Hematopoietic multipotent progenitor cell (in vitro differentiated cells): ENCODE data around the gene CDK9. TPM values are rescaled to one million over a fixed set of nuclear protein-coding genes. Genes with fewer than 3 reads are reported as not detected.
A peak's percentile ranks its signal among the peaks of the same experiment; 100 is the strongest.

Experiments used
- DNase-seq, 3 donors: peaks; one replicate each; pipeline ENCODE4 v3.0.0-alpha.2; 2011 to 2015; ENCODE audit warnings: low read depth in 2 of 3, low spot score in 2 of 3
- total RNA-seq: library from RNA; depleted of rRNA; stranded (reverse); fragments of >200 nt; gene quantifications from one replicate; pipeline ENCODE4 v1.2.3, GENCODE V29; 2012

Gene CDK9
- total RNA-seq, 1 donor, result 208 TPM

DNA sequence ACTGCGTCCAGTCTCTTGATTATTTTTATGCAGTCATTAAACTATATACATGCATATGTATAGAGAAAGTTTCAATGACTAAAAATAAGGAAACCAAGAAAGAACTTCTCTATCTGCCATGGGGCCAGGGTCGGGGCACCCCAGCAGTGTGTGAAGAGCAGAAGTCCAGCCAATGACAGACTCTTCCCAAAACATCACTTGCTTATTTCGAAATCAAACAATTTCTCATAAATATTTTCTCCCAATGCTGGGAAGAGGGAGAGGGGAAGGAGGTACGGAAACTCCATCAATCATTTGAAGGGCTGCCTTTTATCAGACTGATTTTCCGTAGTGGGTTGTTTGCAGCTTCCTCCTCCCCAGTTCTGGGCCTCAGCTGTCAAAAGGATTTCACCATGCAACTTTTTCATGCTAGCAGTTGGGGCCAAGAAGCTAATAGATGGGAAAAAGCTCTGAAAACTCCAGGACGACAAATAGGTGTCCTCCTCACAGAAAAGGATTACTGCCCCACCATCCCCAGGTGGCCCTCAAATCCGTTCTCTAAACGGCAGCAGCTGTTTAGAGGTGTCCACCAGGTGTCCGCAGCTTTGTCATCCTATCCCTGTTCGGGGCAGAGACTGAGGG, 16.2 kb downstream of the CDK9 start:
- DNase-seq, result peak in 1 of 3 donors; percentile 56

DNA sequence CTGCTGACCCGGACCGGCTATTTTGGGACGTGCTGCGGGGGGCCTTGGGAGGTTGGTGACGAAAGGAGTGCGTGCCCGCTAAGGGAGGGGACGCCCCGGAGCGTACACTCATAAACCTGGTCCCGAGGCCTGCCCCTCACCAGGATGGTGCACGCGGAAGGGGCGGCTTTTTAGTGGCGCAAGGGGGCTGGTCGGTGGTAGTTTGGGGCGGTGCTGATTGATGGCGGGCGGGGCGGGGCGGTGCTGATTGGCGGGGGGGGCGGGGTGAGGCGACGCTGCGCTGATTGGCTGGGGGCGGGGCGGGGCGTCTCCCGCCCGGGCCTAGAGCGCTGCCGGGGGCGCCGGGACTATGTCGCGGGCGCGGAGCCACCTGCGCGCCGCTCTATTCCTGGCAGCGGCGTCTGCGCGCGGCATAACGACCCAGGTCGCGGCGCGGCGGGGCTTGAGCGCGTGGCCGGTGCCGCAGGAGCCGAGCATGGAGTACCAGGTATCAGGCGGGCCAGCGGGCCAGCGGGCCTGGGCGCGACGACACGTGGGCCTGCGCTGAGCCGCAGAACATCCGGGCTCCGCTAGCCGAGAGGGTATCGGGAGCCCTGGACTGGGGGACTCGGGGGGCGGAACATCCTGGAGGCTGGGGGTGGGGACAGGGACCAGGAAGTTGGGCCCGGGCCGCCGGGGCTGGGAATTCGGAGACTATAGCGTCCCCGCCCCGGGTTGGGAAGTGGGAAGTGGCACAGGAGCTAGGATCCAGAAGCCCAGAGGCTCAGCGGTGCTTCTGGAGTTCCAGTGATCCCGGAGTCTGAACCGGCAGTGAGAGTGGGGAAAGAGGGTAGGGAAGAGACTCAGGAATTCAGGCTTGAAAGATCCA, 17.0 kb downstream of the CDK9 start, which contains the start of gene FPGS:
Gene FPGS (plus strand): TSS at position 307 of the 868 bp plus-strand sequence. CDS start 43 bp downstream, at position 350.
- peak; percentile 73 to 89 (median 89) for DNase-seq

DNA sequence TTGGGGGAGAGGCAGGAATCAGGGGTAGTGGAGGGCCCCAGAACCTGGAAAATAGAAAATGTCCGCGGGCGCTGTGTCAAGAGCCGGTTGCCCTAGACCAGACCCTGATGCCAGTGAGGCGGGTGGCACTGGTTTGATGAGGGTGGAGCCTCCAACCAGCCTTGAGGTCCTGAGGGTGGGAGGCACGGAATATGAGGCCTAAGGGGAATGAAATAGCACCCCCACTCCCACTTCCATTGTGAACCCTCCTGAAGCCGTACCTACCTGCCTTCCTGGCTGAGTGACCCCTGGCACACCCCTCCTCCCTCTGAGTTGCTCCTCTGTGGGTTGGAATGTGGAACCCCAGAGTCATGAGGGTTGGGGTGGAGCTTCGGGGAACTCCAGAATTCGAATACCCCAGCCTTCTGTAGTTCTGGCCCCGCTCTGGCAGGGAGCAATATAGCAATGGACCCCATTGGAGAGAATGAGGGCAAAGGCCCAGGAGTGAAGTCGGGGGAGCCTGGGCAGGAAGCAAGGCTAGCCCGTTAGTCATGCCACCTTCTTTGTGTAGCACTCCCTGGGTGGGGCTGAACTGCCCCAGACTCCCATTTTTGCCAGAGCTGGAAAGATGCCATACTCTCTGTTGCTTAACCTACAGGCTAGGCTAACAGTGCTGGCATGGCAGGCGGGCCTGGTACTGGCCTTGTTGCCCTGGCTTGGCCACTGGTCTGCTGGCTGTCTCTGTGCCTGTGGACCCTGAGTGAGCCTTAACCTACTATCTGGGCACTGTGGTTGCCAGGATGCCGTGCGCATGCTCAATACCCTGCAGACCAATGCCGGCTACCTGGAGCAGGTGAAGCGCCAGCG, 17.9 kb downstream of the CDK9 start:
- peak in 1 of 3 donors; percentile 38 for DNase-seq

DNA sequence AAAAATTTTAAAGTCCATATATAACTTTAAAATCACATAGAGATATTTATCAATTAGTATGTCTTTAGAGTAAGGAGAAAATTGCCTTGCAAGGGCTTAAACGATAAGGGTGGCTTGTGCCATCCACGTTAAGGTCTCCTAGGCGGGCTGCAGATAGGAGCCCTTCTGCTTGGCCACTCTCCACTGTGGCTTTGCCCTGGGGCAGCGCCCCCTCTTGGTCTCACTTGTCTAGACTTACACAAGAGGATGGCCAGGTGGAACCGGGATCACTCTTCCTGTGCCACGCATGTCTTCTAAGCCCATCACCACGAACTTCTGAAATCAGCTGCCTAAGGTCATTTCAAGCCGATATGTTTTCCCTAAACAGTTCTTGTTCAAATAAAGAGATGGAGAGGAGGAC, 19.8 kb downstream of the CDK9 start:
- peak in 2 of 3 donors; percentile 45 for DNase-seq

DNA sequence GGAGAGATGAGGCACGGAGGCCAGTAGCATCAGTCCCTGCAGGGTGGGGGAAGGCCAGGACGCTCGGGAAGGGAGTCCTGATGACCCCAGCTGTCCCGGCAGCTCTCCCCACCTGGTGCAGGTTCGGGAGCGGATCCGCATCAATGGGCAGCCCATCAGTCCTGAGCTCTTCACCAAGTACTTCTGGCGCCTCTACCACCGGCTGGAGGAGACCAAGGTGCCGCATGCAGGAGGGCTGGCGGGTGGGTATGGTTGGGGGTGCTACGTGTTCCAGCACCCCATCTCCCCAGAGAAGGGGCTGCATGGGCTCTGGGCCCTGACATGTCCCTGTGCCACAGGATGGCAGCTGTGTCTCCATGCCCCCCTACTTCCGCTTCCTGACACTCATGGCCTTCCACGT, 21.0 kb downstream of the CDK9 start:
- DNase-seq, result no peak

DNA sequence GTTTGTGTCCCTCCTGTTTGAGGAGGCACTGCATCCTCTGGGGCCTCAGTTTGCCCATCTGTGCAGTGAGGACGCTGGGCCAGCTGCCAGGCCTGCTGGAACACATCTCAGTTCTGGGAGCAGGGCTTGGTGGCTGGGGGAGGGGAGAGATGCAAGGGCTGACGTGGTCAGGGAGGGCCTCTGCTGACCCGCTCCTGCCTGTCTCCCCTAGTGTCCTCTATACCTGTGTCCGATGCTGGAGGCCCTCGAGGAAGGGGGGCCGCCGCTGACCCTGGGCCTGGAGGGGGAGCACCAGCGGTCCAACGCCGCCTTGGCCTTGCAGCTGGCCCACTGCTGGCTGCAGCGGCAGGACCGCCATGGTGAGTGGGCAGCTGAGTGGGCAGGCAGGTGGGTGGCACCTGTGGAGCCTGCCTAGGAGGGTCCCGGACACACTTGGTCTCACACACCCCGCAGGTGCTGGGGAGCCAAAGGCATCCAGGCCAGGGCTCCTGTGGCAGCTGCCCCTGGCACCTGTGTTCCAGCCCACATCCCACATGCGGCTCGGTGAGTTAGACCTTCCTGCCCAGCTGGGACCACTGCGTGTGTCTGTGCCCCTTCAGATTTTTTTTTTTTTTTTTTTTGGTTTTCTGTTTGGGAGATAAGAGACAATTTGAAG, 22.6 kb downstream of the CDK9 start:
- no peak for DNase-seq

DNA sequence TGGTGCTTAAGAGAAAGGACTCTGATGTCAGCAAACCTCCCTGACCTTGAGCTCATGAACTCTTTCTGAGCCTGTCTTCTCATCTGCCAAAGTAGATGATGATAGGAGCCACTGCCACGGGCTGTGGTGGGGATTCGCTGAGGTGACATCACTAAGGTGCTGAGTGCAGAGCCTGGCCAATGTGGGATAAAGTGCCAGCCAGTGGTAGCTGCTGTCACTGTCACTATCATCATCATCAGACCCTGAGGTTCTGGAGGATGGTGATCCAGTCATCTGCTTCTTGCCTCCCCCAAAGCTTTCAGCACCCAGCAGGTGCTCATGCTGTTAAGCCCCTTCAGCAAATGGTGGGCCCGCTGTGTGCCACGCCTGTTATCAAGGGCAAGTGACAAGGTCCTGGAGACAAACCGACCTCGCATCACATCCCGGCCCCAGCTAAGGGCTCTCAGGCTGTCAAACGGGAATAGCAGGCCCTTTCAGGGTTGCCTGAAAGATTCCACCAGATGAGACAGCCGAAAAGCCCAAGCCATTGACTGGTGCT, 23.2 kb downstream of the CDK9 start:
- no peak for DNase-seq

DNA sequence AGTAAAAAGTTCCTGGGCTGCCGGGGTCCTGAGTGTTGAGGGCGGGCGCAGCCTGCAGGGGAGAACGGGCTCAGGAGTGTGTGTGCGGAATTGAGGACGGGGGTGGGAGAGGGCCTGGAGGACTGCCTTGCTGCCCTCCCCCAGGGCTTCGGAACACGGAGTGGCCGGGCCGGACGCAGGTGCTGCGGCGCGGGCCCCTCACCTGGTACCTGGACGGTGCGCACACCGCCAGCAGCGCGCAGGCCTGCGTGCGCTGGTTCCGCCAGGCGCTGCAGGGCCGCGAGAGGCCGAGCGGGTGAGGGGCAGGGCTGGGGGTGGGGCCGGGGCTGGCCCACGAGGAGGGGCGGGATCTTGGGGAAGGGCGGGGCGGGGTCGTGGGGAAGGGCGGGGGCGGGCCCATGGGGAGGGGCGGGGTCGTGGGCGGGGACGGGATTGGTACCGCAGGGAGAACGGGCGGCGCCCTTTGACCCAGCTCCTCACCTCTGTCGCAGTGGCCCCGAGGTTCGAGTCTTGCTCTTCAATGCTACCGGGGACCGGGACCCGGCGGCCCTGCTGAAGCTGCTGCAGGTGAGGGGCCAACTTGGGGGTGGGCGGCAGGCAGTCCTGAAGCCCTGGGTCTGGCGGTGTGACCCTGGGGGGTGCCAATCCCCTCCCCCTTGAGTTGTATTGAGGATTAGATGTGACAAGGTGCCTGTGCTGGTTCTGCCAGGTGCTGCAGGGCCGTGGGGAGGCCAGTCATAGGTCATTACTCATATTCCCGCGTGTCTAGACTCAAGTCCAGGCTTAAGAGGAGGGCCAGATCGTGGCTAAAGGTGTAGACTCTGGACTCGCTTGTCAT, 23.9 kb downstream of the CDK9 start:
- DNase-seq, result peak in 1 of 3 donors; percentile 45

DNA sequence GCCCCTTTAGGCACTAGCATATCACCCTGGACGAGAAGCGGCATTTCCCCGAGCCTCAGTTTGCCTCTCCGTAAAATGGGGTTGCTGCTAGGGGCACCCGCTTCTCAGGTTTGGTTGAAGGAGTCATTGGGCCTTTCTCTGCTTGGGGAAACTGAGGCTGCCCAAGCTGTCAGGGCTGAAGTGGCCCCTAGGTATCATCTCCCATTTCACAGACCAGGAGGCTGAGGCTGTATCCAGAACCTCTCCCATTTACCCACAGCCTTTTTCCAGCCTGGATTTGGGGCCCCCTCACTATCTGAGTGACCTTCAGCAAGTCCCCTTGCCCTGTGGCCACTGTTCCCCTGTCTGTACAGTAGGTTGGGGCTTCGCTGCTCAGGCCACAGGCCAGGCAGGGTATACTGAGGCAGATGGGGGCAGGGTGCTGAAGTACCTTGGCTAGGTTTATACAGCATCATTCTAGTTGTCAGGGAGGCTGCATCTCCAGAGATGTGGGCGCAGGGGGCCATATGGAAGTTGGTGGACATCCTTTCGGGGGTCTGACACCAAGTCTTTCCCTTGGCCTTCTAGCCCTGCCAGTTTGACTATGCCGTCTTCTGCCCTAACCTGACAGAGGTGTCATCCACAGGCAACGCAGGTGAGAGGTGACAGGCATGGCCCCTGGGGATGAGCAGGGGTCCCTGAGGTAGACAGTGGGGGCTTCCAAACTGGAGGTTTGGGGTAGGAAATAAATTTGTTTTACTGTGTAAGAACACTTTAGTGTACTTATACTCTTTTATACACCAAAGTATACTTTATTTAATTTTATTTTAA, 24.7 kb downstream of the CDK9 start:
- no peak for DNase-seq

DNA sequence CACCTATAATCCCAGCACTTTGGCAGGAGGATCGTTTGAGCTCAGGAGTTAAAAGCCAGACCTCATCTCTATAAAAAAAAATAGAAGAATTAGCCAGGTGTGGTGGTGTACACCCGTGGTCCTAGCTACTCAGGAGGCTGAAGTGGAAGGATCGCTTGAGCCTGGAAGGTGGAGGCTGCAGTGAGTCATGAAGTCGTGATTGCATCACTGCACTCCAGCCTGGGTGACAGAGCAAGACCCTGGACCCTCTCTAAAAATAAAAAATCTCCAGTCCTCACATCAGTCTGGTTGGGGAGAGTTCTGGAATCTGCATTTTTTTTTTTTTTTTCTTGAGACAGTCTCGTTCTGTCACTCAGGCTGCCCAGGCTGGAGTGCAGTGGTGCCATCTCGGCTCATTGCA, 26.2 kb downstream of the CDK9 start:
- DNase-seq, result no peak

DNA sequence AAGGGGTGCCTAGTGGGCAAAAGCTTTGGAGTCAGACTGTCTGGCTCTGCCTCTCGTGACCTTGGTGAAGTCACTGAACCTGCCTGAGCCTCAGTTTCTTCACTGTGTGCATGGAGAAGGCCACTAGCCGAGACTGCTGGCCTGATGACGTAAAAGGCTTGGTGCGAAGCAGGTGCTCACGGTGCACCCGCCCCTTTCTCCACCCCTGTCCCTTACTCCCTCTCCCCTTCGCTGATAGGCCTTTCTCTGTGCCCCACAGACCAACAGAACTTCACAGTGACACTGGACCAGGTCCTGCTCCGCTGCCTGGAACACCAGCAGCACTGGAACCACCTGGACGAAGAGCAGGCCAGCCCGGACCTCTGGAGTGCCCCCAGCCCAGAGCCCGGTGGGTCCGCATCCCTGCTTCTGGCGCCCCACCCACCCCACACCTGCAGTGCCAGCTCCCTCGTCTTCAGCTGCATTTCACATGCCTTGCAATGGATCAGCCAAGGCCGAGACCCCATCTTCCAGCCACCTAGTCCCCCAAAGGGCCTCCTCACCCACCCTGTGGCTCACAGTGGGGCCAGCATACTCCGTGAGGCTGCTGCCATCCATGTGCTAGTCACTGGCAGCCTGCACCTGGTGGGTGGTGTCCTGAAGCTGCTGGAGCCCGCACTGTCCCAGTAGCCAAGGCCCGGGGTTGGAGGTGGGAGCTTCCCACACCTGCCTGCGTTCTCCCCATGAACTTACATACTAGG, 27.3 kb downstream of the CDK9 start:
- no peak for DNase-seq

DNA sequence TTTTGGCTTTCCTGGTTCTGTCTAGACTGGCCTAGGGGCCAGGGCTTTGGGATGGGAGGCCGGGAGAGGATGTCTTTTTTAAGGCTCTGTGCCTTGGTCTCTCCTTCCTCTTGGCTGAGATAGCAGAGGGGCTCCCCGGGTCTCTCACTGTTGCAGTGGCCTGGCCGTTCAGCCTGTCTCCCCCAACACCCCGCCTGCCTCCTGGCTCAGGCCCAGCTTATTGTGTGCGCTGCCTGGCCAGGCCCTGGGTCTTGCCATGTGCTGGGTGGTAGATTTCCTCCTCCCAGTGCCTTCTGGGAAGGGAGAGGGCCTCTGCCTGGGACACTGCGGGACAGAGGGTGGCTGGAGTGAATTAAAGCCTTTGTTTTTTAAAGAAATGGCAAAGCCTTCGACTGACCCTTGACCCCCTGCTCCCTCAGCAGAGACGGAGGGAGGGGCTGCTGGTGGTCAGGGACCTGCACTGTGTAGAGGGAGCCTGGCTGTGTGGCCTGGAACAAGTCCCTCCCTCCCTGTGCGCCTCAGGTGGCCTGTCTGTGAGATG, 27.9 kb downstream of the CDK9 start:
- DNase-seq, result no peak

DNA sequence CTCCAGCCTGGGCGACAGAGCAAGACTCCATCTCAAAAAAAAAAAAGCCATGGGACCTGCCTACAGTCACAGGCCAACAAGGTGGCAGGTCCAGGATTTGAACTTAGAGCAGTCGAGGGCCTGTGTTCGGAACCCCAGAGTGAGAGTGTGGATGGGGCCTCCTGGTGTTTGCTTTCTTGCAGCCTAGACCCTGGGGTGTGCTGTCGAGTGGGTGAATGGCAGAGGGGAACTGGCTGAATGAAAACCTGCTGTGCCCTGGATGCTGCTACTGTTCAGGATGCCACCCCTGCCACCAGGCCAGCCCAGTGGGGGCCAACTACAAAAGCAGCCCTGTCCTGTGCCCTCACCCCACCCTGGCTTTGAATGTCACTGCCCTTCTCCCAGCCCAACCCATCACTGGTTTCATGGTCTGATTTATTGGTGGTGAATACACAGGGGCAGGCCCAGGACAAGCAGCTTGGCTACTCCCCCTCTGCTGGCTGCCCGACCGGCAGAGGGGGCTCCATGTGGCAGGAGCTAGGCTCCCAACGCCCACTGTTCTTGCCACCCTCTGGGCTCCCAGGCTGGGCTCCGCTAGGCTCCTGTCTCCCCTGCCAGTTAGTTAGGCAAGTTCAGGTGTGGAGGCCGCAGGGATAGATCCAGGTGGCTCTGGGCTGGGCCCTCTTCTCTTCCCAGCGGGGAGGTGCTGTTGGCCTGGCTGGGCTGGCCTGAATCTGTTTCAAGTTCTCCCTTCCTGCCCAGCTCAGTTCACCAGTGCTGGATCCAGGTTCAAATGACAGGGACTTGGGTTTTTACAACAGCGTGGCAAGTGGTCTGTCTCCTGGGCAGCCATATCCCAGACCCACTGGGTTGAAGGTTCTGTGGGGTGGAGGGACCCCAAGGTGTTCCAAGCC, 29.0 kb downstream of the CDK9 start:
- DNase-seq, result no peak

DNA sequence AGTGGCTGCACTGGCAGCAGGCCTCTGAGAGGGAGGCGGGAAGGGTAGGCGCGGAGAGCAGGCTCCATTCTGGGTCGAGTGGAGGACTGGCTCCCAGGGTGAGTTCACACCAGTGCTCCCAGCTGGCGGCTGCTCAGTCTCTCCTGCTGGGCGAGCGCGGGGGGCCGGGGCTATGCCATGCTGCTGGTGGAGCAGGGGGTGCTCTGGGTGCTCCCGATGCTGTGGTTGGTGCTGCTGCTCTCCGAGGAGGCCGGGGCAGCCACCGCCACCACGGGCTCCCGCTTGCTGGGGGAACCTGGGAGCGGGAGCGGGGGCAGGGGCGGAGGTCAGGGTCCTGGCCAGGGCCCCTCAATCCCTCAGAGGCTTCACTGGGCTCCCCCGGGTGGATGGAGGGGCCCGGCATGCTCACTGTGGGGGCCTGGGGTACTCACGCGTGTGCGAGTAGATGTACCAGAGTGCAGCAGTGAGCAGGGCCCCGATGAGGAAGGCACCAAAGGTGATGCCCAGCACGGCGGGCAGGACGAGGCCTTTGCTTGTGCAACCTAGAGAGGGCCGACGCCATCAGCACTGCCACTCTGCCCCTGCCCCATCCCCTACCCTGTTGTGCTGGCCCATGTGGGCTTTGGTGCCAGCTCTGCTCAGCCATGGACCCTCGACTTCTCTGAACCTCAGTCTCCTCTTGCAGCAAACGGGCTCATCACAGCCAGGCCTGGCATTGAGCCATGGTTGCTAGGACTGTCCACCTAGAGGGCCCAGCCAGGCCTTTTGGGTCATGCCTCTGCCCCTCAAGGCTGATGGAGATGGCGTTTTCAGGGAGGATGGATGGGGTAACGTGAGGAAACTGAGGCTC, 29.9 kb downstream of the CDK9 start:
- no peak for DNase-seq

DNA sequence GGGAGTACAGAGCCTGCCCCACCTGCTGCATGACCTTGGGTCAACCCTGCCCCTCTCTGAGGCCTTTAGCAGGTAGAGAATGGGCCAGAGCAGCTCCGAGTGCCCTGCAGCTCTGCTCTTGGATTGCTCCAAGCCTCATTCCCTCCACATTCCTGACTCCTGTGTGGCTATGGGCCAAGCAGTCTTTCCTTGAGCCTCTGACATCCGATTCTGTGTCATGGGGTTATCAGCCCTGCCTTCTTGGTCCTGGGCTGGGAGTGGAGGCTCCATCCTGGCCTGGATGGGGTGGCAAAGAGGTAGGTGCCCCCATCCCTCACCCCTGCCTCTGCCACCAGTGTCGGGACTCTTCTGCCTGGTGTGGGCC, 30.5 kb downstream of the CDK9 start:
- no peak for DNase-seq

DNA sequence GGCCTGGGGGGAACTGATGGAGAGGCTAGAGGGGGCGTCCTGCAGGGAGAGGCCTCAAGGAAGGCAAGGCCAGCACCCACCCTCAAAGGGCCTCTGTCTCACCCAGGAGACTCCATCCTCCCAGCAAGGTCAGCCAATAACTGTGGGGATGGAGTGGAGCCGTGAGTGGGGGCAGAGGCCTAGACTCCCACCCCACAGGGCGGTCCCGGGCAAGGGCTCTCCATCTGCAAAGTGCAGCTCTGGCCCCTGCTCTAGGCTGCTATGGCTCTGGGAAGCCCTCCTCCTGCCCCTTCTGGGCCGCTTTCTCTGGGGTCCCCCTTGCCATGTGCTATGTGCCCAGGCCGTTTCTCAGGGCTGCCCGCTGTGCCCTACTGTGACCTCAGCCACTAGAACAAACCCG, 30.9 kb downstream of the CDK9 start:
- no peak for DNase-seq
